RWPE2 (cell line): ENCODE results near the gene ADTRP.
"Not testable (repeated sequence)": the region's sequence is repeated elsewhere in the genome, so short reads cannot be mapped to it uniquely, and the experiment has no call there.

Source experiments
- ATAC-seq: fragments of 200-7000 bp; cut with Tn5 transposase; 3 replicates; pipeline ENCODE4 v1.9.1; 2021; ENCODE audit warnings: low read depth
- DNase-seq: peaks from one replicate; pipeline ENCODE4 v3.0.0-alpha.2; 2020; ENCODE audit warnings: low spot score
- H3K27ac ChIP-seq: fragments of 450-650 bp; 2 replicates; pipeline ENCODE4 v1.5.1; 2017; ENCODE audit warnings: mild to moderate bottlenecking; ENCODE audit not compliant: poor library complexity, severe bottlenecking
- H3K27me3 ChIP-seq: fragments of 250-450 bp; sonication (Bioruptor Pico); 2 replicates; pipeline ENCODE4 v1.5.1; 2021; ENCODE audit warnings: mild to moderate bottlenecking, moderate library complexity; ENCODE audit not compliant: insufficient read depth, poor library complexity, severe bottlenecking
- H3K36me3 ChIP-seq: fragments of 250-450 bp; sonication (Bioruptor Pico); 2 replicates; pipeline ENCODE4 v1.5.1; 2020; ENCODE audit warnings: low read depth, mild to moderate bottlenecking, moderate library complexity
- H3K4me1 ChIP-seq: fragments of 250-450 bp; sonication (Bioruptor Pico); 2 replicates; pipeline ENCODE4 v1.5.1; 2021; ENCODE audit warnings: mild to moderate bottlenecking, moderate library complexity; ENCODE audit not compliant: insufficient read depth, poor library complexity, severe bottlenecking
- H3K4me3 ChIP-seq: fragments of 250-450 bp; sonication (Bioruptor Pico); 2 replicates; pipeline ENCODE4 v1.5.1; 2021; ENCODE audit warnings: mild to moderate bottlenecking, moderate library complexity; ENCODE audit not compliant: severe bottlenecking
- H3K9me3 ChIP-seq: fragments of 250-450 bp; sonication (Bioruptor Pico); 2 replicates; pipeline ENCODE4 v1.5.1; 2021; ENCODE audit warnings: mild to moderate bottlenecking, moderate library complexity; ENCODE audit not compliant: severe bottlenecking
- CTCF ChIP-seq: fragments of 450-650 bp; IDR thresholded peaks from one replicate; pipeline ENCODE4 v1.5.1; 2017; ENCODE audit warnings: mild to moderate bottlenecking, moderate library complexity; ENCODE audit not compliant: poor library complexity, severe bottlenecking

ADTRP gene

GRCh38 chr6:11681357-11681756 lies 97.2 kb downstream of the ADTRP start:
- H3K27me3 ChIP-seq = no peaks in the 10 kb centered on the region
- H3K4me1 ChIP-seq = peaks cover 17% of the 10 kb centered on the region
- H3K36me3 ChIP-seq = no peaks in the 10 kb centered on the region
- H3K27ac ChIP-seq = no peak overlapping the region
- ATAC-seq = no peak
- H3K9me3 ChIP-seq = no peaks in the 10 kb centered on the region
- no peak for DNase-seq
- TF ChIP-seq CTCF = no peak
- no peak overlapping the region for H3K4me3 ChIP-seq

GRCh38 chr6:11680479-11680878 lies 98.1 kb downstream of the ADTRP start:
- DNase-seq, H3K27ac ChIP-seq, H3K4me3 ChIP-seq, H3K4me1 ChIP-seq, H3K9me3 ChIP-seq, H3K36me3 ChIP-seq, ATAC-seq, H3K27me3 ChIP-seq: not testable (repeated sequence)

GRCh38 chr6:11679099-11679498 lies 99.5 kb downstream of the ADTRP start:
- no peak for ATAC-seq

GRCh38 chr6:11675601-11676000 lies 103.0 kb downstream of the ADTRP start:
- no peak for DNase-seq
- no peaks in the 10 kb centered on the region for H3K27me3 ChIP-seq
- no peaks in the 10 kb centered on the region for H3K36me3 ChIP-seq
- H3K4me1 ChIP-seq = no peaks in the 10 kb centered on the region
- no peak for ATAC-seq
- H3K9me3 ChIP-seq = no peaks in the 10 kb centered on the region
- no peak overlapping the region for H3K27ac ChIP-seq
- no peak overlapping the region for H3K4me3 ChIP-seq
- TF ChIP-seq CTCF = no peak

More at GRCh38 chr6:11679099-11679498, 99.5 kb downstream of the ADTRP start:
- Histone ChIP-seq H3K27ac (no peak overlapping the region), H3K4me1 (no peaks in the 10 kb centered on the region), H3K27me3 (no peaks in the 10 kb centered on the region), H3K4me3 (no peak overlapping the region), H3K36me3 (no peaks in the 10 kb centered on the region), H3K9me3 (no peaks in the 10 kb centered on the region)
- DNase-seq = no peak
- no peak for TF ChIP-seq CTCF

- no peak for TF ChIP-seq CTCF
- H3K36me3 ChIP-seq = no peaks in the 10 kb centered on the region
- H3K27ac ChIP-seq = no peak overlapping the region
- no peak overlapping the region for H3K4me3 ChIP-seq
- ATAC-seq (no peak), DNase-seq (no peak)
- no peaks in the 10 kb centered on the region for H3K4me1 ChIP-seq
- H3K27me3 ChIP-seq = no peaks in the 10 kb centered on the region
- no peaks in the 10 kb centered on the region for H3K9me3 ChIP-seq
Observed at GRCh38 chr6:11672669-11673068, 105.9 kb downstream of the ADTRP start.
